Measurements from ENCODE around the gene PARD3.

DNA sequence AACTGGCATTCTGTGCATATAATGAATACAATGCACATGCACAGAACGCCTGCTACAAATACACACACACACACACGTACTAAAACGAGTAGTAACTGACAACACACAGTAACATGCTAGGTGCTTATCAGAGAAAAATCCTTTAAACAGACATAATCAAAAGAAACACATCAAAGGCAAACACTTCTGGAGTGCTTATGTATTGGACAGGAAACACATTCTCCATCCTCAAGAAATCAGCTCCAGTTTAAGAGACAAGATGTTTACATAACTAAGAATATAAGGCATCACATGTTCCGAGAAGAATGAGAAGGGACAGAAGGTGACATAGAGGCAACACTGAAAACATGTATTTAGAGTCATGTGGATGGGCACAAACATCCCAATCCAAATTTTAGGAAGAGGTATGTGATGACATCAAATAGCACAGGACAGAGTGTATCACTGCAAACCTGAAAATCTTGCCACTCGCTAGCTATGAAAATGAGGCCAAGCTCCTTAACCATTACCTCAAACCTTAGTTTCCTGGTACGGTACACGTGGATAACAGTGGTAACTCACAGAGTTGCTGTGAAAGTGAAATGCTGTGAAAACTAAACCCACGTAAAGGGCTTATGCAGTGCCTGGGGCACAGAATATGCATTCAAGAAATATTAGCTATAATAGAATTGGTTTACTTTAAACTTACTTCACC, 619.6 kb downstream of the PARD3 start:
- TF ChIP-seq POLR2A (IDR thresholded peaks at IDR 0.05): no peak
- no peak for TF ChIP-seq CTCF (IDR thresholded peaks at IDR 0.05)

All from Peyer's patch (tissue), 4 donors.